HTR-8/SVneo (cell line): ENCODE measurements around the gene ACSS3.
"Not testable (repeated sequence)": the region's sequence is repeated elsewhere in the genome, so short reads cannot be mapped to it uniquely, and the experiment has no call there.

Source experiments
- DNase-seq: peaks from one replicate; pipeline ENCODE4 v3.0.0; 2011; ENCODE audit warnings: low spot score, mixed read lengths; ENCODE audit not compliant: insufficient read length
- FAIRE-seq: peaks from 2 replicates; lab custom pipeline; 2011; peaks lifted over from hg19 to GRCh38; lab: Jason Lieb, UNC

The ACSS3 gene

GRCh38 chr12:81077686-81078441 lies at the start of gene ACSS3:
TSS of gene ACSS3 (plus strand) at chr12:81078079. CDS start at chr12:81078121, 42 bp downstream.
- FAIRE-seq (no peak), DNase-seq (no peak)

GRCh38 chr12:81034926-81035325 lies 43.0 kb upstream of the ACSS3 start:
- DNase-seq (no peak), FAIRE-seq (no peak)

GRCh38 chr12:81039231-81039630 lies 38.6 kb upstream of the ACSS3 start:
- FAIRE-seq, result no peak
- DNase-seq, result no peak

GRCh38 chr12:81043979-81044740 lies 33.7 kb upstream of the ACSS3 start:
- no peak for FAIRE-seq
- no peak for DNase-seq

GRCh38 chr12:81064971-81065370 lies 12.9 kb upstream of the ACSS3 start:
- not testable (repeated sequence) for FAIRE-seq, DNase-seq

- FAIRE-seq (no peak), DNase-seq (no peak)
These were observed 7.0 kb upstream of the ACSS3 start for GRCh38 chr12:81070846-81071245.

- DNase-seq (no peak), FAIRE-seq (no peak)
These were observed 2.3 kb upstream of the ACSS3 start for GRCh38 chr12:81075539-81075938.

GRCh38 chr12:81077329-81077685 lies 572 bp upstream of the ACSS3 start:
- FAIRE-seq (no peak), DNase-seq (no peak)

GRCh38 chr12:81078469-81079196 lies 754 bp downstream of the ACSS3 start:
- FAIRE-seq, result peak; percentile 70
- no peak for DNase-seq

GRCh38 chr12:81079280-81080076 lies 1.6 kb downstream of the ACSS3 start:
- DNase-seq (no peak), FAIRE-seq (no peak)

GRCh38 chr12:81080431-81080983 lies 2.6 kb downstream of the ACSS3 start:
- FAIRE-seq, result no peak

GRCh38 chr12:81081726-81082125 lies 3.8 kb downstream of the ACSS3 start:
- no peak for FAIRE-seq
- DNase-seq, result no peak

More at GRCh38 chr12:81080431-81080983, 2.6 kb downstream of the ACSS3 start:
- DNase-seq, result no peak

- FAIRE-seq (no peak), DNase-seq (no peak)
These were observed 5.1 kb downstream of the ACSS3 start for GRCh38 chr12:81083018-81083417.

- DNase-seq (no peak), FAIRE-seq (no peak)
These were observed 6.1 kb downstream of the ACSS3 start for GRCh38 chr12:81083906-81084513.

GRCh38 chr12:81084811-81085350 lies 7.0 kb downstream of the ACSS3 start:
- DNase-seq (no peak), FAIRE-seq (no peak)

GRCh38 chr12:81085832-81086231 lies 8.0 kb downstream of the ACSS3 start:
- no peak for DNase-seq
- no peak for FAIRE-seq

GRCh38 chr12:81086342-81086741 lies 8.5 kb downstream of the ACSS3 start:
- FAIRE-seq (no peak), DNase-seq (no peak)

- DNase-seq, result no peak
- no peak for FAIRE-seq
These were observed 10.3 kb downstream of the ACSS3 start for GRCh38 chr12:81088221-81088620.

- FAIRE-seq, result no peak
- DNase-seq, result no peak
These were observed 11.5 kb downstream of the ACSS3 start for GRCh38 chr12:81089412-81089811.
